Immature natural killer cell (primary cell): ENCODE measurements around the gene REX1BD. TPM values are rescaled to one million over a fixed set of nuclear protein-coding genes. Genes with fewer than 3 reads are reported as not detected.
"Not testable (repeated sequence)": the region's sequence is repeated elsewhere in the genome, so short reads cannot be mapped to it uniquely, and the experiment has no call there.

ENCODE experiments used
- DNase-seq, 3 donors: peaks; one replicate each; pipeline ENCODE4 v3.0.0; 2022; ENCODE audit warnings: mixed read lengths in 1 of 3
- H3K27ac Mint-ChIP-seq, 6 donors: one replicate each; pipeline ENCODE4 v1.8.0; 2020; ENCODE audit warnings: mixed read lengths in 6 of 6, mild to moderate bottlenecking in 5 of 6, inconsistent platforms in 4 of 6, moderate library complexity in 3 of 6
- H3K27me3 Mint-ChIP-seq, 3 donors: one replicate each; pipeline ENCODE4 v1.8.0; 2020 to 2021; ENCODE audit warnings: low read depth in 3 of 3, mild to moderate bottlenecking in 3 of 3, mixed read lengths in 3 of 3, moderate library complexity in 3 of 3, inconsistent platforms in 1 of 3
- H3K36me3 Mint-ChIP-seq, 3 donors: one replicate each; pipeline ENCODE4 v1.8.0; 2020; ENCODE audit warnings: mixed read lengths in 3 of 3, inconsistent platforms in 2 of 3, mild to moderate bottlenecking in 2 of 3
- H3K4me1 Mint-ChIP-seq, 2 donors: one replicate each; pipeline ENCODE4 v1.8.0; 2020; ENCODE audit warnings: inconsistent platforms in 2 of 2, mild to moderate bottlenecking in 2 of 2, mixed read lengths in 2 of 2, moderate library complexity in 1 of 2
- H3K4me3 Mint-ChIP-seq, 5 donors: one replicate each; pipeline ENCODE4 v1.8.0; 2020; ENCODE audit warnings: mild to moderate bottlenecking in 5 of 5, mixed read lengths in 5 of 5, inconsistent platforms in 3 of 5, moderate library complexity in 3 of 5
- H3K9me3 Mint-ChIP-seq, 6 donors: one replicate each; pipeline ENCODE4 v1.8.0; 2020; ENCODE audit warnings: mild to moderate bottlenecking in 6 of 6, mixed read lengths in 6 of 6, inconsistent platforms in 4 of 6, moderate library complexity in 3 of 6
- polyA plus RNA-seq, 3 donors: library from polyadenylated mRNA; unstranded; fragments of 300-500 nt; fragmentation: Illumina TruSeq; gene quantifications; one replicate each; pipeline ENCODE4 v1.2.3, GENCODE V29; 2021

REX1BD gene
- polyA plus RNA-seq, 3 donors from 2014 or later, result 123 to 175 (median 146) TPM

DNA sequence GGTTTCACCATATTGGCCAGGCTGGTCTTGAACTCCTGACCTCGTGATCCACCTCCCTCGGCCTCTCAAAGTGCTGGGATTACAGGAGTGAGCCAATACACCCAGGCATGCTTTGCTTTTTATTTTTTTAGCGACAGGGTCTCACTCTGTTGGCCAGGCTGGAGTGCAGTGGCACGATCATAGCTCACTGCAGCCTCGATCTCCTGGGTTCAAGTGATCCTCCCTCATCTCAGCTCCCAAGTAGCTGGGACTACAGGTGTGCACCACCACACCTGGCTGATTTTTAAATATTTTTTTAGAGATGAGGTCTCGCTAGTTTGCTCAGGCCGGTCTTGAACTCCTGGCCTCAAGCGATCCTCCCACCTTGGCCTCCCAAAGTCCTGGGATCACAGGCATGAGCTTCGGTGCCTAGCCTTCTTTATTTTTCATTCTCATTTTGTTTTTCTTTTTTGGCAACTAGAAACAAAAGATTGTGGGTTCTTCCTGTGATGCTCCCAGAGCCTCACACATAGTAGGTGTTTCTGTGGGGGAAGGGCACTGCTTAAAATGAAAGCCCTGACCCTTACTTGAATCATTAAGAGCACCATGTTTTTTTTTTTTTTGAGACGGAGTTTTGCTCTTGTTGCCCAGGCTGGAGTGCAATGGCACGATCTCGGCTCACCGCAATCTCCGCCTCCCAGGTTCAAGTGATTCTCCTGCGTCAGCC is 12.2 kb downstream of the REX1BD start:
- not testable (repeated sequence) for H3K36me3 Mint-ChIP-seq, H3K4me1 Mint-ChIP-seq, H3K9me3 Mint-ChIP-seq, H3K4me3 Mint-ChIP-seq, DNase-seq, H3K27ac Mint-ChIP-seq
- H3K27me3 Mint-ChIP-seq, result peaks cover 11 to 19% (median 14%) of the 10 kb centered on the region in 3 donors

DNA sequence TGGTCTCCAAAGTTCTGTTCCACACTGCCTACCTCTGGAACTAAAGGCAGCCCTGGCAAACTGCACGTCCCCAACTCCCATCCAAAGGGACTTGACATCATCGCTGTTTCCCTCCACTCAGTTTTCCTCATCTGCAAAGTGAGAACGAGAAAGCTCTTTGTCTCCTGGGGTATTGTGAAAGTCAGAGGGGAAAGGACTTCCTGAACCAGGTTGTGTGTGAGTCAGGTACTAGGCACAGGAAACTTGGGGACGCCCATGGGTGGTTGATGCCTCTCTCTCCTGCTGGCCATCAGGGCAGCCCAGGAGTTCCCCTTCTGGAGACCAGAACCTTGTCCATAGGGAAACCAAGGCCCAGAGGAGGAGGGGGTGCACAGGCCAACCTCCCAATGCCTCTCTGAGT is 13.3 kb downstream of the REX1BD start:
- H3K27me3 Mint-ChIP-seq, result peaks cover 11 to 19% (median 14%) of the 10 kb centered on the region in 3 donors
- H3K9me3 Mint-ChIP-seq, result peaks cover 0 to 3% (median 0%) of the 10 kb centered on the region in 6 donors
- H3K4me3 Mint-ChIP-seq, result no peak overlapping the region
- H3K36me3 Mint-ChIP-seq, result no peaks in the 10 kb centered on the region
- no peak for DNase-seq
- H3K27ac Mint-ChIP-seq, result no peak overlapping the region
- H3K4me1 Mint-ChIP-seq, result peaks cover 0 to 3% of the 10 kb centered on the region in 2 donors

DNA sequence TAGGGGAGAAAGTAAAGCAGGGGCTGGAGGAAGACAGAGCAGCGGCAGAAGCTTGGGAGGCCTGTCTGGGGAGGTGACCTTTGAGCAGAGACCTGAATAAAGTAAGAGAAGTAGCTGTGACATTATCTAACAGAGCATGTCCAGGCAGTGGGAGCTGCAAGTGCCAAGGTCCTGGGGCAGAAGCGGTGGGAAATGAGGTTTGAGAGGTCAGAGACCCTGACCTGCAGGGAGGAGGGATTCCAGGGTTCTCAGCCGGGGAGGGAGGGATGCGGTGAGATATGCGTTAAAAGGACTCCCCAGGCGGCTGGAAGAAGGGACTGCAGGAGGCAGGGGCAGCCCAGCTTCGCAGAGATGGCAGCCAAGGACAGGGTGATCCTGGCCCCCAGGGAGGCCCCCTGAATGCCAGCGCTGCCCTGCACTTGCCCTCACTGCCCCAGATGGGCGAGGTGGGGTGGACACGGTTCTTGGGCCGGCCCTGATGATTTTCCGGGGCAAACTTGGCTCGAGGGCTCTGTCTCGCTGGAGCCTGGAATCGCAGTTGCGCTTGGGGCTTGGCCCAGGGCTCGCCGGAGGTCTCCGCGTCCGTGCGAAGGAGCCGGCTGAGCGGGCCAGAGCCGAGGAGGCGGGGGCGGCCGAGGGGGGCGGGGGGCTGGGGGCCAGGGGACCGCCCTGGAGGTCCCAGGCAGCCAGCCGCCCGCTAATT is 14.8 kb downstream of the REX1BD start:
- Mint-ChIP-seq H3K27ac (no peak overlapping the region), H3K9me3 (peaks cover 0 to 3% (median 0%) of the 10 kb centered on the region in 6 donors), H3K4me1 (peaks cover 0 to 3% of the 10 kb centered on the region in 2 donors), H3K4me3 (peak overlapping the region in 1 of 5 donors; percentile 29), H3K36me3 (no peaks in the 10 kb centered on the region), H3K27me3 (peaks cover 11 to 24% (median 16%) of the 10 kb centered on the region in 3 donors)
- no peak for DNase-seq

- H3K4me1 Mint-ChIP-seq, result peaks cover 0 to 3% of the 10 kb centered on the region in 2 donors
- H3K36me3 Mint-ChIP-seq, result no peaks in the 10 kb centered on the region
- no peak overlapping the region for H3K27ac Mint-ChIP-seq
- H3K4me3 Mint-ChIP-seq, result no peak overlapping the region
- peaks cover 19 to 27% (median 20%) of the 10 kb centered on the region in 3 donors for H3K27me3 Mint-ChIP-seq
- peaks cover 0 to 3% (median 0%) of the 10 kb centered on the region in 6 donors for H3K9me3 Mint-ChIP-seq
- no peak for DNase-seq
These were observed 15.6 kb downstream of the REX1BD start for GRCh38 chr19:18603958-18604819.

DNA sequence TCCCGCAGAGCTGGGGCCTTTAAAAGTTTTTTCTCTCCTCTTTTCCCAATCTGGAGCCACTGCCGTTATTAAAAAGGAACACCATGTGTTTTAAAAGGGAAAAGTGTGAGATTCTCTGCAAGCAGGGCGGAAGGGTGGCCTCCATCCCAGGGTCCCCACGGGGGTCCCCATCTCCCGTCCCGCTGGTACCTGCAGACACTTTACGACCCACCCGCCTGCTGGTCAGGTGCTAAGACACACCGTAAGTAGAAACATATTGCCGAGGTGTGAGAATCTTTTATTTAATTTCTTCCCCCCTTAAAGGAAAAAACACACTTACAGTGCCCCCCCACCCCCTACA is 16.2 kb downstream of the REX1BD start:
- Mint-ChIP-seq H3K36me3 (no peaks in the 10 kb centered on the region), H3K9me3 (peaks cover 0 to 3% (median 0%) of the 10 kb centered on the region in 6 donors), H3K27ac (no peak overlapping the region), H3K27me3 (peaks cover 20 to 29% (median 22%) of the 10 kb centered on the region in 3 donors), H3K4me3 (no peak overlapping the region), H3K4me1 (peaks cover 0 to 3% of the 10 kb centered on the region in 2 donors)
- no peak for DNase-seq

GRCh38 chr19:18605196-18605545 is 16.6 kb downstream of the REX1BD start:
- Mint-ChIP-seq H3K4me1 (peaks cover 0 to 3% of the 10 kb centered on the region in 2 donors), H3K27me3 (peaks cover 20 to 29% (median 22%) of the 10 kb centered on the region in 3 donors), H3K4me3 (peak overlapping the region in 1 of 5 donors; percentile 55), H3K9me3 (peaks cover 0 to 3% (median 0%) of the 10 kb centered on the region in 6 donors), H3K36me3 (no peaks in the 10 kb centered on the region), H3K27ac (no peak overlapping the region)
- DNase-seq, result no peak

DNA sequence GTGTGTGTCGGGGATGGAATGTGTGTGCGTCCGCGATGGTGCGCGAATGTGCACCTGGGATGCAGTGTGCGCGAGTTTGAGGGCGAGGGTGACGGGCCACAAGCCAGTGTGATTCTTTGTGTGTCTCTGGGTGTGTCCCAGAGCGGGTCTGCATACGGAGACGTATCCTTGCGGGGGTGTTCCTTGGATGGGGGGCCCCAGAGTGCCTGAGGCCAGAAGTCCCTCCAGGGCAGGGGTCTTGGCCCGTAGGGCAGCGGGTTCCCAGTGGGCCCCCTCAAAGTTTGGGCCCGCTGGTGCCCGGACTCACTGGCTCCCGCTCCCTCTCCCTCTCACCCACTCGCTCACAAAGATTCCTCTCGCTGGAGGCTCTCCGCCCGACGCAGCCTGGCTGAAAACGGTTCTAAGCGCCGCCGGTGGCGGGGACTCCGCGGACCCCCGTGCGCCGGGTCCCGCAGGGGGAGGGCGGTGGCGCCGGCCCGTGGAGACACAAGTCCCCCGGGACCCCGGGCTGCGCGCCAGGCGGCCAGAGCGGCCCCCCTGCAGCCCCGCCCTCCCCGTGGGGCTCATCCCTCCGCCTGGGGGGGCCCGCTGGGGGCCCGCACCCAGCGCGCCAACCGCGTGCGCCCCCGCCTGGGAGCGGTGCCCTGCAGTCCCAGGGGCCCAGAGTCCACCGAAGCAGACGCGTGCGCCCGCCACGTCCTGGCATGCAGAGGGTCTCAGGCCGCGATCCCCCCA is 17.1 kb downstream of the REX1BD start:
- peaks cover 0 to 3% (median 0%) of the 10 kb centered on the region in 6 donors for H3K9me3 Mint-ChIP-seq
- H3K27ac Mint-ChIP-seq, result no peak overlapping the region
- H3K4me1 Mint-ChIP-seq, result peaks cover 0 to 3% of the 10 kb centered on the region in 2 donors
- no peaks in the 10 kb centered on the region for H3K36me3 Mint-ChIP-seq
- peaks cover 20 to 29% (median 22%) of the 10 kb centered on the region in 3 donors for H3K27me3 Mint-ChIP-seq
- no peak for DNase-seq
- H3K4me3 Mint-ChIP-seq, result peak overlapping the region in 1 of 5 donors; percentile 55

DNA sequence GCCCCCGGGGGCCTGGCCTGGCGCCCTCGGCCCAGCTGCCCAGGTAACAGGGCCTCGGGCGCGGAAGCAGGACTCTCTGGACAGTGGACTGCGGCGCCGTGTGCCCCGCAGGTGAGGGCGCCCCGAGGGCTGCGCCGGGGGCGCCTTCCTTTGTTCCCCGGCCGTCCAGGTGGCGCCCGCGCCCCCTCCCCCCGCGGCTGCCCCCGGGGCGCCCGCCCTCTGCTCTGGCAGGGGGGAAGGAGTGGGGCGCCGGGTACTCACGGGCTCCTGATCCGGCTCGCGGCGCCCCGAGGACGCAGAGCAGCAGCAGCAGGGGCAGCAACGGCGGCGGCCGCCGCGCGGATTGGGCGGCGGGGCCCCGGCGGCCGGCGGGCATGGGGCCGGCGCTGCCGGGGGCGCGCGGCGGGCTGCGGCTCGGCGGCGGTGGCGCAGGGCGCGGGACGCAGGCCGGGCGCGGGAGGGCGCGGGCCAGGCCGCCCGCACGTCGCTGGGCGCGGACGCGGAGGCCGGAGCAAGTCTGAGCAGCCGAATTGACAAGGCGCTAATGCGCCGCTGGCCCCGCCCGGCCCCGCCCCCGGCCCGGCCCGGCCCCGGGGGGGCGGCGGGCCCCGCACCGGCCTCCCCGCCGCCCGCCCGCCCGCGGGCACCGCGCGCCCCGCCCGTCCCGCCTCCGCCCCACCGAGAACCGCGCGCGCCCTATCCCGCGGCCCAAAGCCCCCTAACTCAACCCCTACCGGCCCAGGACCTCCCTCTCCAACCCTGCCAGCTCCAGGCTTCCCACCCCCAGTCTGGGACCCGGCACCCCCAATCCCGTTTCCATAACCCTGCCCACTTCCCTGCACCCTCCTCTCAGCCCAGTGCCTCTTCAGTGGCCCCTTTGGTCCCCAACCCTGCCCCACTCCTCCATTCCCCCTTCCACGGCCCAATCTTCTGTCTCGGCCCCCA is 18.0 kb downstream of the REX1BD start, which contains the start of gene CRLF1:
TSS of gene CRLF1 (minus strand) at position 519 of the 945 bp plus-strand sequence. CDS start at position 376, 143 bp downstream.
- no peak within 1 kb of the TSS for H3K4me3 Mint-ChIP-seq
- no peak within 1 kb of the TSS for H3K27ac Mint-ChIP-seq
- H3K4me1 Mint-ChIP-seq, result peaks cover 5 to 8% of the 10 kb centered on the region in 2 donors
- DNase-seq, result no peak
- peaks cover 0 to 3% (median 0%) of the 10 kb centered on the region in 6 donors for H3K9me3 Mint-ChIP-seq
- H3K36me3 Mint-ChIP-seq, result no peaks in the 10 kb centered on the region
- H3K27me3 Mint-ChIP-seq, result peaks cover 23 to 31% (median 27%) of the 10 kb centered on the region in 3 donors

GRCh38 chr19:18607226-18608101 is 18.9 kb downstream of the REX1BD start:
- H3K36me3 Mint-ChIP-seq, result no peaks in the 10 kb centered on the region
- DNase-seq, result no peak
- H3K4me1 Mint-ChIP-seq, result peaks cover 5 to 14% of the 10 kb centered on the region in 2 donors
- peaks cover 0 to 3% (median 0%) of the 10 kb centered on the region in 6 donors for H3K9me3 Mint-ChIP-seq
- H3K27me3 Mint-ChIP-seq, result peaks cover 25 to 28% (median 26%) of the 10 kb centered on the region in 3 donors
- no peak overlapping the region for H3K4me3 Mint-ChIP-seq
- no peak overlapping the region for H3K27ac Mint-ChIP-seq

DNA sequence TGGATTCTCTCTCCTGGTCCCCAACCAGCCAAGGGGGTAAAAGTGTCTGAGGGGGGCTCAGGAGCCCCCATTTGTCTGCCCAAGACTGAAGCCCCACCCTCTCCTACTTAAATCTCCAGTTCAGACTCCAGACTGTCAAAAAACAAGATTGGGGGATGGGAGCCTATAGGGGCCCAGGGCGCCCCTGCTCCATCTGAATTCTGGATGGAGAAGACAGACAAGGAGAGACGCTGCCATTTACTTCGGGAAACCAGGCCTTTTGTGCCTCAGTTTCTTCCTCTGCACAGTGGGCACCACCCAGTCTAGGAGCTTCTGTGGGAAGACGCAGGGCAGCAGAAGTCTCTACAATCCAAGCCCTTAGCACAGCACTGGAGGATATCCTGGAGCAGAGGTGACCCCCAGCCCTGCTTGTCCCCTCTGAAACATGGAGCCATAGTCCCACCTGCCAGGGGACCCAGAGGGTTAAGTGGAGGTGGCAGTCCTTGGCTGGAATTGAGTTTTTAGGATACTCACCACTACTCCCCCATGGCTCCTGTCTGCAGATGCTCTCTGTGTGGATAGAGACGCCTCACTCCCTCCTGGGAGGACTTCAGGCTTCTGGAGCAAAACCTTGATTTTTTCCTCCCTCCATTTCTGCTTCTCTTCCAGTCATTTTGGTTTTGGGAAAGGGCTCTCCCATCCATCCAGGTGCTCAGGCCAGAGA is 19.7 kb downstream of the REX1BD start:
- Mint-ChIP-seq H3K27ac (no peak overlapping the region), H3K27me3 (peaks cover 19 to 24% (median 22%) of the 10 kb centered on the region in 3 donors), H3K4me3 (peak overlapping the region in 1 of 5 donors; percentile 50), H3K9me3 (no peaks in the 10 kb centered on the region), H3K4me1 (peaks cover 5 to 17% of the 10 kb centered on the region in 2 donors), H3K36me3 (no peaks in the 10 kb centered on the region)
- no peak for DNase-seq
